HEK293 (cell line): ENCODE measurements around the gene NUDT8.

Experiments used
- INSM2 ChIP-seq: fragments of 450-650 bp; formaldehyde crosslinking; IDR thresholded peaks from 2 replicates; pipeline ENCODE4 v1.5.1; 2016; ENCODE audit warnings: missing biosample characterization, missing genetic modification characterization
- ZNF701 ChIP-seq: fragments of 450-650 bp; formaldehyde crosslinking; IDR thresholded peaks from 2 replicates; pipeline ENCODE4 v1.5.1; 2016; ENCODE audit warnings: missing biosample characterization, missing genetic modification characterization
- TF ChIP-seq, protein P1 (sequence below): fragments of 450-650 bp; formaldehyde crosslinking; IDR thresholded peaks from 2 replicates; pipeline ENCODE4 v1.5.1; 2016; ENCODE audit warnings: missing biosample characterization, missing genetic modification characterization

DNA sequence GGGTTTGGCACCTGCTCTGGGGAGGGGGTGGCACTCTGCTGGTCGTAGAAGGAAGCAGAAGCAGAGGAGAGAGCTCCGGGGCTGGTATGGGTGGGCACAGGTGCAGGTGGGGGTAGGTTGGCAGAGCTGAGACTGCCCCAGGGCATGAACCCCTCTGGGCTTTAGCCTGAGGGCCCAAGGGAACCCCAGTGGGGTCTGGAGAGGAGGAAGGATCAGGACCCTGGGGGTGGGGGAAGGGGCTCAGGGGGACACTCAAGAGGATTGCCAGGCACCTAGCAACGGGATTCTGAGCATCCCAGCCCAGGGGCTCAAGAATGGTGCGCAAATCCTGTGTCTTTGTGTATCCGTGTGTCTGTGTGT is 38.4 kb upstream of the NUDT8 start:
- TF ChIP-seq, protein P1, sequence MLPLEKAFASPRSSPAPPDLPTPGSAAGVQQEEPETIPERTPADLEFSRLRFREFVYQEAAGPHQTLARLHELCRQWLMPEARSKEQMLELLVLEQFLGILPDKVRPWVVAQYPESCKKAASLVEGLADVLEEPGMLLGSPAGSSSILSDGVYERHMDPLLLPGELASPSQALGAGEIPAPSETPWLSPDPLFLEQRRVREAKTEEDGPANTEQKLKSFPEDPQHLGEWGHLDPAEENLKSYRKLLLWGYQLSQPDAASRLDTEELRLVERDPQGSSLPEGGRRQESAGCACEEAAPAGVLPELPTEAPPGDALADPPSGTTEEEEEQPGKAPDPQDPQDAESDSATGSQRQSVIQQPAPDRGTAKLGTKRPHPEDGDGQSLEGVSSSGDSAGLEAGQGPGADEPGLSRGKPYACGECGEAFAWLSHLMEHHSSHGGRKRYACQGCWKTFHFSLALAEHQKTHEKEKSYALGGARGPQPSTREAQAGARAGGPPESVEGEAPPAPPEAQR = no peak
- TF ChIP-seq INSM2 (tag by site-specific recombination) (no peak), ZNF701 (tag by site-specific recombination) (no peak)
